Ishikawa (cell line): ENCODE results near the gene DPM3.

Source experiments
- CEBPB ChIP-seq: IDR thresholded peaks from 2 replicates; pipeline ENCODE4 v1.6.1; 2012
- CREB1 ChIP-seq: IDR thresholded peaks from 2 replicates; pipeline ENCODE4 v1.6.1; 2012; ENCODE audit warnings: low read depth
- EGR1 ChIP-seq: IDR thresholded peaks from 2 replicates; pipeline ENCODE4 v1.6.1; 2012
- EP300 ChIP-seq: IDR thresholded peaks from 2 replicates; pipeline ENCODE4 v1.6.1; 2012; ENCODE audit warnings: borderline replicate concordance
- FOXM1 ChIP-seq: IDR thresholded peaks from 2 replicates; pipeline ENCODE4 v1.6.1; 2012; ENCODE audit warnings: low read depth, borderline replicate concordance
- NFIC ChIP-seq: IDR thresholded peaks from 2 replicates; pipeline ENCODE4 v1.6.1; 2012
- RAD21 ChIP-seq: IDR thresholded peaks from 2 replicates; pipeline ENCODE4 v1.6.1; 2012; ENCODE audit warnings: low read depth
- TAF1 ChIP-seq: IDR thresholded peaks from 2 replicates; pipeline ENCODE4 v1.6.1; 2012; ENCODE audit warnings: low read depth, mild to moderate bottlenecking
- TCF12 ChIP-seq: IDR thresholded peaks from 2 replicates; pipeline ENCODE4 v1.6.1; 2012; ENCODE audit warnings: low read depth
- TEAD4 ChIP-seq: IDR thresholded peaks from 2 replicates; pipeline ENCODE4 v1.6.1; 2012
- YY1 ChIP-seq: IDR thresholded peaks from 2 replicates; pipeline ENCODE4 v1.6.1; 2012; ENCODE audit warnings: low read depth
- ZBTB7A ChIP-seq: IDR thresholded peaks from 2 replicates; pipeline ENCODE4 v1.6.1; 2012; ENCODE audit warnings: low read depth
- TF ChIP-seq, protein P1 (sequence below): IDR thresholded peaks from 2 replicates; pipeline ENCODE4 v1.6.1; 2012; ENCODE audit warnings: low read depth, mild to moderate bottlenecking
- TF ChIP-seq, protein P2 (sequence below): IDR thresholded peaks from 2 replicates; pipeline ENCODE4 v1.6.1; 2012
- TF ChIP-seq, protein P3 (sequence below): IDR thresholded peaks from 2 replicates; pipeline ENCODE4 v1.6.1; 2012

DPM3 gene

DNA sequence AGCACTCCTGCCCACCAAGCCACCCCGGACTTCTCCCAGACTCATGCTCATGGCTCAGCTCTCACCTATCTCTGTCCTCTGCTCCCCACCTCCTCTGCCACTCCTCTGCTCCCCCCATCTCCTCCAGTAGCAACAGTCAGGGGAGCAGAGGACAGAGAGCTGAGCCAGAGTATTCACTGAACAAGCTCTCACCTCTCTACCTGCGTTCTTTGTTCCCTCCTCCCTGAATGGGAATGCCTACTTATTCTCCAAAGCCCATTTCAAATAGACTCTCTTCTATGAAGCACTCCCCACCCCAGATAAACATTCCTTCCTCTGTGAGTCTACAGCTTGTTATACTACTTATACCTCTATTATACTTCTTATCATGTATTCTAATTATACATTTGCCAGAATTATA lies 19.1 kb downstream of the DPM3 start:
- TF ChIP-seq, protein P1, sequence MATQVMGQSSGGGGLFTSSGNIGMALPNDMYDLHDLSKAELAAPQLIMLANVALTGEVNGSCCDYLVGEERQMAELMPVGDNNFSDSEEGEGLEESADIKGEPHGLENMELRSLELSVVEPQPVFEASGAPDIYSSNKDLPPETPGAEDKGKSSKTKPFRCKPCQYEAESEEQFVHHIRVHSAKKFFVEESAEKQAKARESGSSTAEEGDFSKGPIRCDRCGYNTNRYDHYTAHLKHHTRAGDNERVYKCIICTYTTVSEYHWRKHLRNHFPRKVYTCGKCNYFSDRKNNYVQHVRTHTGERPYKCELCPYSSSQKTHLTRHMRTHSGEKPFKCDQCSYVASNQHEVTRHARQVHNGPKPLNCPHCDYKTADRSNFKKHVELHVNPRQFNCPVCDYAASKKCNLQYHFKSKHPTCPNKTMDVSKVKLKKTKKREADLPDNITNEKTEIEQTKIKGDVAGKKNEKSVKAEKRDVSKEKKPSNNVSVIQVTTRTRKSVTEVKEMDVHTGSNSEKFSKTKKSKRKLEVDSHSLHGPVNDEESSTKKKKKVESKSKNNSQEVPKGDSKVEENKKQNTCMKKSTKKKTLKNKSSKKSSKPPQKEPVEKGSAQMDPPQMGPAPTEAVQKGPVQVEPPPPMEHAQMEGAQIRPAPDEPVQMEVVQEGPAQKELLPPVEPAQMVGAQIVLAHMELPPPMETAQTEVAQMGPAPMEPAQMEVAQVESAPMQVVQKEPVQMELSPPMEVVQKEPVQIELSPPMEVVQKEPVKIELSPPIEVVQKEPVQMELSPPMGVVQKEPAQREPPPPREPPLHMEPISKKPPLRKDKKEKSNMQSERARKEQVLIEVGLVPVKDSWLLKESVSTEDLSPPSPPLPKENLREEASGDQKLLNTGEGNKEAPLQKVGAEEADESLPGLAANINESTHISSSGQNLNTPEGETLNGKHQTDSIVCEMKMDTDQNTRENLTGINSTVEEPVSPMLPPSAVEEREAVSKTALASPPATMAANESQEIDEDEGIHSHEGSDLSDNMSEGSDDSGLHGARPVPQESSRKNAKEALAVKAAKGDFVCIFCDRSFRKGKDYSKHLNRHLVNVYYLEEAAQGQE = no peak
- TF ChIP-seq CEBPB (no peak), TAF1 (no peak), NFIC (no peak), FOXM1 (no peak)
- TF ChIP-seq, protein P2, sequence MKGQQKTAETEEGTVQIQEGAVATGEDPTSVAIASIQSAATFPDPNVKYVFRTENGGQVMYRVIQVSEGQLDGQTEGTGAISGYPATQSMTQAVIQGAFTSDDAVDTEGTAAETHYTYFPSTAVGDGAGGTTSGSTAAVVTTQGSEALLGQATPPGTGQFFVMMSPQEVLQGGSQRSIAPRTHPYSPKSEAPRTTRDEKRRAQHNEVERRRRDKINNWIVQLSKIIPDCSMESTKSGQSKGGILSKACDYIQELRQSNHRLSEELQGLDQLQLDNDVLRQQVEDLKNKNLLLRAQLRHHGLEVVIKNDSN = no peak
- TF ChIP-seq, protein P3, sequence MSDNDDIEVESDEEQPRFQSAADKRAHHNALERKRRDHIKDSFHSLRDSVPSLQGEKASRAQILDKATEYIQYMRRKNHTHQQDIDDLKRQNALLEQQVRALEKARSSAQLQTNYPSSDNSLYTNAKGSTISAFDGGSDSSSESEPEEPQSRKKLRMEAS = no peak

DNA sequence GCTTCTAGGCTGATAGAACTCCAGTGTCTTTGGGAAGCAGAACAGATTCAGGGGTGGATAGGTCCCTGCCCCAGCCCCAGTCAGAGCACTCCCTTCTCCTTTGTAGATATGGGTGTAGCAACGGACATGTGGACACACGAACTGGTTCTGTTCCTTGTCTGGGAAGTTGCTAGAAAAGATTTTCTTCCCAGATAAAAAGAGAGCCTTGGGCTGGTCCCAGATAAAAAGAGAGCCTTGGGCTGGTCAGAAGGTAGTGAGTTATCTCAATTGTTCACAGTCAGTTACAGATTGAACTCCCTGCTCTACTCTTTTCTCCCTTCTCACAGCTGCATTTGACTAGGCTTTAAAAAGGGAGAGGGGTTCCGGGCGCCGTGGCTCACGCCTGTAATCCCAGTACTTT lies 20.1 kb downstream of the DPM3 start:
- TF ChIP-seq CREB1 = no peak
- no peak for TF ChIP-seq CEBPB
- TF ChIP-seq, protein P1 = no peak
- TF ChIP-seq RAD21 = no peak
- no peak for TF ChIP-seq YY1
- TF ChIP-seq, protein P3 = no peak
- no peak for TF ChIP-seq NFIC
- TF ChIP-seq TEAD4 = no peak
- no peak for TF ChIP-seq FOXM1
- TF ChIP-seq ZBTB7A = no peak
- TF ChIP-seq, protein P2 = no peak
- TF ChIP-seq EP300 = no peak
- TF ChIP-seq TAF1 = no peak

DNA sequence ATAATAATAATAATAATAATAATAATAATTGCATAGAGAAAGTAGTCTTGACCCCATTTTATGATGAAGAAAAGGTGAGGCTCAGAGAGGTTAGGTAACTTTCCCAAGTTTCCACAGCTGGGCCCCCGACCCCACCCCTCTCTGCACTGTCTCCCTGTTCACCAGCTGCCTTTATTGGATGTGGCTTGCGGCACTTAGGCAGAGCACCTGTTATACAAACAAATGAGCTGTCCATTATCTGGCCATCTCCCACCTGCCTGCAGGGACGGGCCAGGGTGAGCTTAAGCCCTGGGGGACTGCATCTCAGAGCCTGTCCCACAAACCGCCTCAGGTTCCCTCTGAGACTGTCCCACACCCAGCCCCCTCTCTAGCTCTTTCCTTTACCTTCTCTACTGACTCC lies 22.7 kb downstream of the DPM3 start:
- TF ChIP-seq, protein P3 = no peak
- TF ChIP-seq EGR1 (no peak), RAD21 (no peak), YY1 (no peak), NFIC (no peak), ZBTB7A (no peak), TEAD4 (no peak), TCF12 (no peak)
- TF ChIP-seq, protein P2 = no peak
- TF ChIP-seq, protein P1 = no peak

DNA sequence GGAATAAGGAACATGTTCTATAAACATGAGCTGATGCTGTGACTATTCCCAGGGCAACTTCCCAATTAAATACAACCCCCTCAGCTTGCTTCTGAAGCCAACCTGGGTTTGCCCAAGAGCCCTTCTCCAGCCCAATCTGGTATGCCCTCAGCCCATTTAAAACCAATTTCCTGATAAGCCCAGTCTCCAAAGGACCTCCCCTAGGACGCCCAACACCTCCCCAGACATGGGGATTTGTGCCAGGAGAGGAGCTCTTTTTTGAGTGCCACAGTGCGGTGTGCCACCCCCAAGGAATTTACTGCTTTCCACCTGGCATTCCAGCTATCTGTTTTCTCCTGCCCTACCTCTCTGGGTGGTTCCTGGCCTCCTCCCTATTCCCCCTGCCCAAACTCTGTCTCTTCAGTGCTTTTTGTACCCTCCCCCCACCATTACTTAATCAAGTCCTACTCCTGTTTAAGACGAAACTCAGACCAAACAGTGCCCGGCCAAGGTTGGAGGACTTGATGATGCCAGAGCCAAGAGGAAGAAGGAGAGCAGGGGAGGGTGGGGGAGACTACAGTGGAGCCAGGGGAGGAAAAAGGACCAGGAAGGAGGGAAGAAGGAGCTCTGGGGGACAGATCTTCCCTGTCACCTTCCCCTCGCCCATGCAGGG lies 24.1 kb downstream of the DPM3 start:
- TF ChIP-seq, protein P3 = no peak
- TF ChIP-seq EGR1 = no peak
- TF ChIP-seq, protein P2 = no peak
- TF ChIP-seq CEBPB = no peak
- no peak for TF ChIP-seq TCF12
- TF ChIP-seq TAF1 = no peak
- no peak for TF ChIP-seq CREB1
- TF ChIP-seq NFIC = no peak
- no peak for TF ChIP-seq FOXM1
- no peak for TF ChIP-seq RAD21
